Retinal pigment epithelial cell (primary cell): Measurements from ENCODE around the gene HLA-DRB1.
"Not testable (repeated sequence)": the region's sequence is repeated elsewhere in the genome, so short reads cannot be mapped to it uniquely, and the experiment has no call there.

Experiments
- DNase-seq: peaks from one replicate; pipeline ENCODE4 v3.0.0-alpha.2; 2010; ENCODE audit warnings: low read depth
- H3K4me3 ChIP-seq: 2 replicates; pipeline ENCODE4 v1.5.1; 2011; ENCODE audit warnings: mild to moderate bottlenecking, low read length, control low read depth, moderate library complexity
- TF ChIP-seq, protein P1 (sequence below): conservative IDR thresholded peaks from 2 replicates; pipeline ENCODE4 v1.5.1; 2011; ENCODE audit warnings: low read depth, low read length, control low read depth, inconsistent platforms

Gene HLA-DRB1

DNA sequence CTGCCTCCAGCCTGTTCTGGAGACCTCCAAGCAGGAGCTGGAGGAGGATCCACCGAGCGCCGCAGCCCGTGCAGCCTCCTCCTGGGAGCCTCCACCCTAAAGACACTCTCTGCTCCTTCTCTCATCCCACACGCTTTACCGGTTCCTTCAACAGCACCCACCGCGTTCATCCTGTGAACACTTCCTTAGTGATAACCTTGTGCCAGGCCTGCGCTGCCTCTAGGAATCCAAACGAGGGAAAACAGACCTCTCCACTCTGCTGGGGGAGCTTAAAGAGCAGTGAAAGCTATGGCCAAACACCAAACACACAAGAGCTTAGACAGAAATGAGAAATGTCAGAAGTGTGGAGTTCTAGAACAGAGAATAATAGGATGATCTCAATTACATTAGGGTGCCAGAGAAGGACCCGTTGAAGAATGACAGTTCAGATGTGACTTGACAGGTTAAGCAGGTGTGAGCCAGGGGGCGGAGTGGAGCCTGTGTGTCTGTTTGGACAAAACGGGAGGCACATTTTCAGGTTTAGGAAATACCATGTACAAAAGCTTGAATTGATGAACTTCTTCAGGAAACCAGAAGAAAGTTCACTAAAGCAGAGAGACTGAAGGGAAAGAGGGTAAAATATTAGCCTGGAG lies 31.1 kb downstream of the HLA-DRB1 start:
- TF ChIP-seq, protein P1, sequence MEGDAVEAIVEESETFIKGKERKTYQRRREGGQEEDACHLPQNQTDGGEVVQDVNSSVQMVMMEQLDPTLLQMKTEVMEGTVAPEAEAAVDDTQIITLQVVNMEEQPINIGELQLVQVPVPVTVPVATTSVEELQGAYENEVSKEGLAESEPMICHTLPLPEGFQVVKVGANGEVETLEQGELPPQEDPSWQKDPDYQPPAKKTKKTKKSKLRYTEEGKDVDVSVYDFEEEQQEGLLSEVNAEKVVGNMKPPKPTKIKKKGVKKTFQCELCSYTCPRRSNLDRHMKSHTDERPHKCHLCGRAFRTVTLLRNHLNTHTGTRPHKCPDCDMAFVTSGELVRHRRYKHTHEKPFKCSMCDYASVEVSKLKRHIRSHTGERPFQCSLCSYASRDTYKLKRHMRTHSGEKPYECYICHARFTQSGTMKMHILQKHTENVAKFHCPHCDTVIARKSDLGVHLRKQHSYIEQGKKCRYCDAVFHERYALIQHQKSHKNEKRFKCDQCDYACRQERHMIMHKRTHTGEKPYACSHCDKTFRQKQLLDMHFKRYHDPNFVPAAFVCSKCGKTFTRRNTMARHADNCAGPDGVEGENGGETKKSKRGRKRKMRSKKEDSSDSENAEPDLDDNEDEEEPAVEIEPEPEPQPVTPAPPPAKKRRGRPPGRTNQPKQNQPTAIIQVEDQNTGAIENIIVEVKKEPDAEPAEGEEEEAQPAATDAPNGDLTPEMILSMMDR: no peak
- no peak overlapping the region for H3K4me3 ChIP-seq
- no peak for DNase-seq

DNA sequence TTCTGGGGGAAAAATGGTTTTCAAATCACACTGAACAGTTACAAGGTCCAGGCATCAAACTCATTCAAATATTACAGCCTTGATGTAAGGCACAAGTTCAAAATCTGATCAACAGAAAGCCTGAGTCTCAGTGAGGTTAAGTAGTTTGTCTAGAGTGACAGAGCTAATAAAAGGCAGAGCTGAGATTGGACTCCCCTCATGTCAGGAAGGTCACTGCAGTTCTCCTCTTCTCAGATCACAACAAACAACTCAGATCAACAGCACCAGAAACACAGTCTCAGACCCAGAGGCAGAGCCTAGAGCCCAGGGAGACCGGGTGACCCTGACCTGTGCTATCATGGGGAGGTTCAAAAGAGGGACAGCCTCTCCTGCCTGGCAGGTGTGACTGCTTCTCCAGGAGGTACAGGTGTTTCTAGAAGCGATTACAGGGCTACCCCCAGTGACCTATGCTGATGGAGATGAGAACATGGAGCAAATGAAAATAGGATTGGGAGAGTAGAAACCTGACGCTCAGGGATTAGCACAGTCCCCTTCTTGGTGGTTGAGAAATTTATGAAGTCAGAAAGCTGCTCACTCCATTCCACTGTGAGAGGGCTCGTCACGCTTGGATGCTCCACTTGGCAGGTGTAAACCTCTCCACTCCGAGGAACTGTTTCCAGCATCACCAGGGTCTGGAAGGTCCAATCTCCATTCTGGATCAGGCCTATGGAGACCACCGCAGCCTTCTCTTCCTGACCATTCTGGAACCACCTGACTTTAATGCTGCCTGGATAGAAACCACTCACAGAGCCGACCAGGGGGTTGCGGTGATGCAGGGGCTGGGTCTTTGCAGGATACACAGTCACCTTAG lies 35.3 kb downstream of the HLA-DRB1 start:
- no peak overlapping the region for H3K4me3 ChIP-seq
- DNase-seq: no peak
- TF ChIP-seq, protein P1: no peak

DNA sequence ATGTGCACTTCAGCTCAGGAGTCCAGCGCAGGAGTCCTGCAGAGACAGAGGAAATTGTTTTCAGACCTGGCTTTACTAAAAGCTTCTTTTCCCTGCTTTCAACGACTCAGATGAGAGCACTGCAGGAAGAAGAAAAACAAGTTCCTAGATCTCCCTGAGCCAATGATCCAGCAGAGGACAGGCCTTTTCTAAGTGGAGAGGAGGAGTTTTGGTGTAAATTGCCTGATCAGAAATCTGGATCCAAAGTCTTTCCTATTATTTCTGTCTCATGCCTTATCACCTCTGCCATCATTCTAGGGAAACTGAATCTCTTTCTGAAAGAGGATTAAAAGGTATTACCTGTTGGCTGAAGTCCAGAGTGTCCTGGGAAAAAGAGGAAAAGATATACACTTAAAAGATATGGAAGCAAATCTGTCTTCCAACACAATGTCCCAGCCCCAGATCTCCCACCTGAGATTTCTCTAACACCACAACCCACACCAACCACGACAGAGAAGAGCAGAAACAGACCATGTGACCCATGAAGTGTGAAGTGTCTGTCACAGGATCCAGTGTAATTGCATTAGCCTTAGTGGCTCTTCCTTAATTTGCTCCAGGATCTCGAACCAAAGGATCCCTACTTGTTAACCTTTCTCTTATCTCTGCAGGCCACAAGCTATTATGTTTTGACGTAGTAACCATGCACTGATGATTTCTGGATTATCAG lies 36.5 kb downstream of the HLA-DRB1 start:
- DNase-seq: no peak
- no peak overlapping the region for H3K4me3 ChIP-seq
- TF ChIP-seq, protein P1: no peak

DNA sequence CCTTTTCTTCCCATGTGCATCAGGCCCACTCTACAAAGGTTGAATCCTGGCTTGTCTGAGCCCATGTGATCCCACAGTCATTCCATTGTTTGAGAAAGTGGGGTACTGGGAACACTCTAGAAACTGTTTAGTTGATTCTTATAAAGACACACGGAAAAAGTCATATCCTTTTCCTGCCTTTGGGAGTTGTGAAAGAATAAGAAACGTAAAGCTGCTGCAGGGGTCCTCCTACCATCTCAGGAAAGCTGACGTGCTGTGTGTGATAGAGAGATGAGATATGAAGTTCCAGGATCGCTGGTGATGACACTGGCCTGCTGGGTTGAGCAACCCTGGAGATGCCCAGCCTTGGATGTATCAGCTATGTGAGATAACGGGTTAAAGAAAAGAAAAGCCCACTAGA lies 38.2 kb downstream of the HLA-DRB1 start:
- no peak overlapping the region for H3K4me3 ChIP-seq
- TF ChIP-seq, protein P1: no peak
- DNase-seq: no peak

DNA sequence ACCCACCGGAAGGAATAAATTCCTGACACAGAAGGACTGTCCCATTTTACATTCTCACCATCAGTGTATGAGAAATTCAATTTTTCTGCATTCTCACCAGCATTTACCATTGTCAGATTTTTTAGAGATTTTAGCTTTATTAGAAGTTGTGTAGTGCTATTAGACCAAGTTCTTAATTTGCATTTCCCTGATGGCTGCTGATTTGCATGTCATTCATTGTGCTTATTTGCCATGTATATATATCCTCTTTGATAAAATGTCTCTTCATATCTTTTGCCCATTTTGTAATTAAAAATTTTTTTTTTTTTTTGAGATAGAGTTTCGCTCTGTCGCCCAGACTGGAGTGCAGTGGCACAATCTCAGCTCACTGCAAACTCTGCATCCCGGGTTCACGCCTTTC lies 49.8 kb downstream of the HLA-DRB1 start:
- H3K4me3 ChIP-seq: no peak overlapping the region
- DNase-seq: no peak
- TF ChIP-seq, protein P1: no peak

DNA sequence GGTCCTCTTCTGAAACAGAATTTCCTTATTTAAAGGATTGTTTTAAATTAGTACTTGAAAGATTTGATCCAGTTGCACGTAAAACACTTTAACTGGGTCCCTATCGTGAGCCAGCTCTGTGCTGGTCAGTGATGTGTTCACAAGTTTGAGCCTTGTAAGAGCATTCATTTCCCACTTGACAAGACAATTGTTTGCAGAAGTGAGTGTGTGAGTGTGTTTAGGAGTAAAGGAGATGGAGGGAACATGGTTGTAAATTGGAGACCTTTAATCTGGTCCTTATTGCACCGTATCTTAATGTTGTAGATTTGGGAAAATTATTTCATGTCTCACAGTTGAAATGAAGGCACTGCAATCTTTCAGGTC lies 59.2 kb downstream of the HLA-DRB1 start:
- not testable (repeated sequence) for DNase-seq, H3K4me3 ChIP-seq

DNA sequence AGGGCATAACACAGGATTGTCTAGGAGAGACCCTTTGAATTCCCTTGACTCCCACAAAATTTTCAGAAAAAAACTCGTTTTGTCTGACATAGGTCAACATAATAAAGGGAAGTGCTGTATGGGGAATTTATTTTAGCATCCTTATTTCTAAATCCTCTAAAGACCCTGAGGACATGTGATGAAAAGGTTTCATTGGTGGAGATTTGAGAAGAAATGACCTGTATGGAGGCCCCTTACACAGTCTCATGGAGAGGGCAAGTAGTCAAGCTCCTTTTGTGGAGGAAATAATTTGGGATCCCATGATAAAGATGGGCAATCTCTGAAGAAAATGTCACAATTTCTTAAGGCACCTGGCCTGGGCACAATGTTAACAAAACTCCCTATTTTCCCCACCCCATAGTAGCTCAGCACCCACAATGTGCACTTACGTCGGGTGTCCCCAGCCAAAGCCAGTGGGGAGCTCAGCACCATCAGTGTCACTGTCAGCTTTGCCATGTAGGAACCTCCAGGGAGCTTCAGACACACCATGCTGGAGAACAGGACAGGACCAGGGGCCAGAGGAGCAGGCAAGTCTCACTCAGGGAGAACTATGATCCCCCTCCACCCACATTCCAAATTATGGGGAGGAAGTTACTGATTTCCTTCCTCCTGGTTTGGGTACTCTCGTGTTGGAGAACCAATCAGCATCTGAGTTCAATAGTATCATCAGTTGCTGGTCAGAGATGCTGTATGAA lies 59.8 kb downstream of the HLA-DRB1 start, which contains the start of gene HLA-DRB5:
HLA-DRB5 (minus strand) TSS at position 591 of the 734 bp plus-strand sequence; CDS start at position 528, 63 bp downstream.
- no peak within 1 kb of the TSS for H3K4me3 ChIP-seq
- no peak for DNase-seq
- TF ChIP-seq, protein P1: no peak
